HG03280 (cell line): ENCODE results near the gene ASPG.
"Not testable (repeated sequence)": the region's sequence is repeated elsewhere in the genome, so short reads cannot be mapped to it uniquely, and the experiment has no call there.

Source experiments
- ATAC-seq: cut with Tn5 transposase; IDR thresholded peaks from one replicate; pipeline ENCODE4 v1.9.1; 2021; ENCODE audit warnings: mild to moderate bottlenecking, moderate library complexity; ENCODE audit not compliant: unreplicated experiment

Gene ASPG

DNA sequence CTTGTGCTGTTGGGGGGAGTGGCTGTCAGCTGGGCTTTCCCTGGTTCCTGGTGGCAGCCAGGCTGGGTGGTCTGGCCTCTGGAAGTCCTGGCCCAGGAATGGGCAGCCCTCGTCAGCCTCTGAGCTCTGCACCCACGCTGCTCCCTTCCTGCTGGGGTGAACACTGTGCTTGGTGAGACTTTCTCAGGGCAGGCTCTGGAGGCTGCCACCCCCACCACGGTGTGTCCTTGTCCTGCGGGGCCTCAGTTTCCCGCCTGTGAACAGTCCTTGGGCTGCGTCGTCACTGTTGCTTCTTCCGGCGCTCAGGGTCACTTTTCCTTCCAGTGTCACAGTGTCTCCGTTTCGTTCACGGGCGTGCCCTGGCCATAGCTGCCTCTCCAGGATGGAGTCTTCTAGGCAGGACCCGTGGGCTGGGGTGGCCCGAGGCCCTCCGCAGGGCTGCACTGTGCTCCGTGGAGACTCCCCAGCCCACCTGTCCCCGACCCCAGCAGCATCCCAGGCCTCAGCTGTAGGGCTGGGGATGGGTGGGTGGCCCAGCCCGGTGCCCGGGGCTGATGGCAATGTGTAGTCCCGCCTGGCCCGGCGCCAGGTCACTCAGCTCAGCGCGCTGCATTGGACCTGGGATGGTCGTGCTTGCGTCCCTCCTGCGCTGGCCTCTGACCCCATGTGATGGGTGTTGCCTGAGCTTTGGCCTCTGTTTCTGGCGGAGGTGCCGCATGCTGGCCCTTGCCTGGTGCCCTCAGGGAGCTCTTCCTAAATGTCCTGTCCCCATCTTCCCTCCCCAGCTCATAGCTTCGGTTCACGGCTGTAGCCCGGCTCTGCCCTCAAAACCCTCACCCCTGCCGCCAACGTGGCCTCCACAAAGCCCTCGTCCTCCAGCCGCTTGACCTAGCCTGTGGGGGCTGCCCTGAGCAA is 59.7 kb downstream of the ASPG start:
- ATAC-seq = no peak

DNA sequence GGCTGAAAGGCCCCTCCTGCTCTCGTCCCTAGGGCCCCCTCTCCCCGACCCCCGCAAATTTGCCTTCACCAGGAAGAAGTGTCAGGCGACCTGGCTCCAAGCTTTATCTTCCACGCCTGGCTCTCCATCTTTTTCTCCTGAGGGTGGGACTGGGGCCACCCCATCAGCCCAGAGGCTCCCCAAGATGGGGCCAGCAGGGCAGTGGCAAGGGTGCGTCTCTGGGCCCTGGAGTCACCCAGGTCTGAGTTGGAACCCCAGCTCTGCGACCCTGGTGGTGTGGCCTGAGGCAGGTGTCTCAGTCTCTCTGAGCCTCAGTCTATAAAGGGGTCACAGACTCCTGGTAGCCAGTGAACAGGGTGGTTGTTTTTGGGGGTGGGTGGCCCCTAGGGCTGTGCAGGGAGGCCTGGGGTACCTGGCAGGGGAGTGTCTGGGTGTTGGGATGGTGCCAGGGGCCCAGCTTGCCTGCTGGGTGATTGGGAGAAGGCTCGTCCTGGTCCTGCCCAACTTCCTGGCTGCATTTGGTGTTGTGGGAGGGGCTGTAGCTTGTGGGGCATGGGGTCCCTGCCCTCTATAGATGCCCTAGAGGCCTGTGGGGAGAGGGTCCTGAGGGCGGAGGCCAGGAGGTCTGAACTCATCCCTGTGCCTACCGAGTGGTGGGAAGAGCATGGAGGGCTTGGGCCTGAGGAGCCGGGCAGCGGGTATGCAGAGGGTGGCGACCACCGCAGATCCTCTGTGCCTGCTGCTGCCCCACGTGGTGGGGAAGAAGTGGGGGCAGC is 60.5 kb downstream of the ASPG start:
- no peak for ATAC-seq

DNA sequence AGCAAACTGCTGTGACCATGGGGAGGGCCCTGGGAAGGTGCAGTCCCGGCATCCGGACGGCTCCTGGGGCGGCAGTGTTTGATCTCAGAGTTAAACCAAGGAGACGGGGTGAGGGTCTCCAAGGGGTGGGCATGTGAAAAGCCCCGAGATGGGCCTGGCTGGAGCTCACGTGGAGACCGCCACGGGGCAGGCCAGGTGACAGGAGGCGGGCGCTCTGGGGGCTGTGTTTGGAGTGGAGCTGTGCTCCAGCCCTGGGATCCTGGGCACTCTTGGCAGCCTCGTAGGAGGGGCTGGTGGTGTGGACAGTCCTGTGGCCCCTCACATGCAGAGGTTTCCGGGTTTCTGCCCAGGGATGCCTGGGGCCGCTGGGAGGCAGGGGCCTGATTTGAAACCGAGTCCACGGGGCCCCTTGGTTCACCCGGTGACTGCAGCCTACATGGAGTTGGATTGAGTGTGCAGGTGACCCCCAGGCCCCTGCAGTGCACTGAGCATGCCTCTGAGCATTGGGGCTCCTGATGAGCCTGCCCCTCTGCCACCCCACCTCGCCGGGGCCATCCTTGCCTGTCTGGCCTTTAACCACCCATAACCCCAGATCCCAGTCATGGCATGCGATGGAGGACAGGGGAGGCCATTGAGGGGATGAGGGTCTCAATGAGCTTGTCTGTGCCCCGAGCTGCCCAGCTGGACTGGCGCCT is 61.3 kb downstream of the ASPG start:
- ATAC-seq = no peak

DNA sequence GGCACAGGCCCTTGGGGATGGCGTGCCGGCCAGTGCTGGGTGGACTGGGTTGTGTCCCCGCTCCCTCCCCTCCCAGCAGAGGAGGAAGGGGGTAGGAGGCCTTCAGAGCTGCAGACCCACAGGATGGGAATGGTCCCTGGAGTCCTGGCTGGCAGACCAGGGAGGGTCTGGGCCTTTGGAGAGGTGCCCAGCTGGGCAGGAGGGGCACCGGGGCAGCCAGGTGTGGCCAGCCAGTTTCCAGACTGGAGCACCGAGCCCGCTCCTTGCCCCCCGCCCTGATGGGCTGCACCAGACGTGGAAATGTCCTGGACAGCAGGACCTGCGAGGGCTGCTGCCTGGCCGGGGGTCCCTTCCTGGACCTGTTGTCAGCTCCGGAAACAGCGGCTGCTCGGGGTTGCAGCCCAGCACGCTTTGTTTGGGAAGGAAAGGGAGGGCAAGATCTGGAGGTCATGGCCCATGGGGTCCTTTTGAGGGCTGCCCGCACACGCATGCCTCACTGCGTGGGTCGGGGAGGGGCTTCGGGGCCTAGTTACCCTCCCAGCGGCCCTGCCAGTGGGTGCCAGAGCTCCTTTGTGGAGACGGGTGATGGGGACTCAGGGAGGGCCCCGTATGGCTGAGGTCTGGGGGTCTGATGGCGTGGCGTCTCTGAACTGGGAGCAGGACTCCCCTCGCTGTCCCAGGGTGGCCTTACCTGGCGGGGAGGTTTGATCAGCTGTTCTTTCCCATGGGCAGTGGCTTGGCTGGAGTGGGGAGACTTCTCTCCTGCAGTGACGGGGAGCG is 62.0 kb downstream of the ASPG start:
- ATAC-seq = no peak

DNA sequence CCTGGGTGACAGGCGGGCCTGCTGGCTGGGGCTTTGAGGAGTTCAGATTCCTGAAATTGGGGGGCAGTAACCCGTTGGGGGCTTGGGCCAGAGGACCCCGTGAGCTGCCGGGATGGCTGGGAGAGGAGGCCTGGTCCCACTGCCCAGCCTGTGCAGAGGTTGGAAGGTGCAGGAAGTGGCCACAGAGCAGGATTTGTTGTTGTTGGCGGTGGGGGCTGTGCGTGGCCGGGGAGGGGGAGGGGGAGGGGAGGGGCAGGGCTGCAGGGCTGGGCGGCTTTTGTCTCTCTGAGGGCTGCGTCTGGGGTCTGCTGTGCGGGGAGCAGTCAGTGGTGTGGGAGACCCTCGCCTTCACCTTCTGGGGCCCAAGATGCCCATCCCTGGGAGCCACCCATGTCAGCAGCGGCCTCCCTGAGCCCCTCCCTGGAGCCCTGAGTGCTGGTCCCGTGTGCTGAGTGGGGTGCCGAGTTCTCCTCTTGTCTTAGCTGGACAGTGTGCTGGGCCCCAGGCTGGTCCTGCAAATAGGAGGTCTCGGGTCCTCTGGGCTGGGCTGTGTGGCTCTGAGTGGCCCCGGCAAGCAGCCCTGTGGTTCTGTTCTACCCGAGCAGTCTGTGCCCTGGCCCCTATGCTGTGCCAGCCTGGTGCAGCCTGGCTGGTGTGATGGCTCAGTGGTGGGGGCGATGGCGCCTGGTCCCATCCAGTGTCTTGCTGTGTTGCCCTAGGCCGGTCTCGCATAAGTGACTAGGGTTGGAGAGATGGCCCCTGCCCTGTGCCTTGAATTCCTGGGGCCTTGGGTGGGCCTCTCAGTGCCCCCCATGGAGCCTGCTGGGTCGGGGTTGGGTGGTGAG is 63.2 kb downstream of the ASPG start:
- ATAC-seq = no peak

DNA sequence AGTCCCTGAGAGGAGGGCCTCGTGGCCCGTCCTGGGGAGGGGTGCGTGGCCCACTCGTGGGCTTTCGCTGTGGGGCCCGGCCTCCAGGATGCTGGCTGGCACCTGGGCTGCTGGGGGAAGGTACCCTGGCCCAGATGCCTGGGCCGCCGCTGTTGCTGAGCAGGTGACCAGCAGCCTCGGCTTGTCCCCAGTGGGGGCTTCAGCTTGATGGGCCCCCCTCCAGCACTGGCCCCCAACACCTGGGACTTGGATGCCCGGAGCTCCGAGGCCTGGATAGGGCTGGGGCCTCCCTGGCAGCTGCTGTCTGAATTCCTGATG is 63.7 kb downstream of the ASPG start:
- no peak for ATAC-seq

DNA sequence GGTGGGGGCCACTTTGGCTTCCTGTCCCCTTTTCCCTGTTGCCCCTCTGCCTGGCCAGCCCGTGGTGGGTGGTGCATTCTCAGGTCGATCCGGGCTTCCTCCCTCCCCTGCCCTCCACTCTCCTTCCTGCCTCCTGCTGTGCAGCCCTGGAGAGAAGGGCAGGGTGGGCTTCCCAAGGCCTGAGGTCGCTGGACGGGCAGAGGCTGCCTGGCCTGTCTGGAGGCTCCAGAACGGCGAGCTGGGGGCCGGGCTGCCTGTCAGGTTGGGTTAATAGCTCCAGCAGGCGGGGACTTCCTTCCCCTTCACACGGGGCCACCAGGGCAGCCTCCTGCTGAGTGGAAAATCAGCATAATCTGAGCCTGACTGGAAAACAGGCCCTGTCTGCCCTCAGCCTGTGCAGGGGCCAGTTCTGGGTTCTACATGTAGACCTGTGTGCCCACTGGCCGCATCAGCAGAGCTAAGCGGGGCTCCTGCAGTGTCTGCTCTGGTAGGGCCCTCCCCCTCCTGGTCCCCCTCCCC is 64.2 kb downstream of the ASPG start:
- no peak for ATAC-seq

DNA sequence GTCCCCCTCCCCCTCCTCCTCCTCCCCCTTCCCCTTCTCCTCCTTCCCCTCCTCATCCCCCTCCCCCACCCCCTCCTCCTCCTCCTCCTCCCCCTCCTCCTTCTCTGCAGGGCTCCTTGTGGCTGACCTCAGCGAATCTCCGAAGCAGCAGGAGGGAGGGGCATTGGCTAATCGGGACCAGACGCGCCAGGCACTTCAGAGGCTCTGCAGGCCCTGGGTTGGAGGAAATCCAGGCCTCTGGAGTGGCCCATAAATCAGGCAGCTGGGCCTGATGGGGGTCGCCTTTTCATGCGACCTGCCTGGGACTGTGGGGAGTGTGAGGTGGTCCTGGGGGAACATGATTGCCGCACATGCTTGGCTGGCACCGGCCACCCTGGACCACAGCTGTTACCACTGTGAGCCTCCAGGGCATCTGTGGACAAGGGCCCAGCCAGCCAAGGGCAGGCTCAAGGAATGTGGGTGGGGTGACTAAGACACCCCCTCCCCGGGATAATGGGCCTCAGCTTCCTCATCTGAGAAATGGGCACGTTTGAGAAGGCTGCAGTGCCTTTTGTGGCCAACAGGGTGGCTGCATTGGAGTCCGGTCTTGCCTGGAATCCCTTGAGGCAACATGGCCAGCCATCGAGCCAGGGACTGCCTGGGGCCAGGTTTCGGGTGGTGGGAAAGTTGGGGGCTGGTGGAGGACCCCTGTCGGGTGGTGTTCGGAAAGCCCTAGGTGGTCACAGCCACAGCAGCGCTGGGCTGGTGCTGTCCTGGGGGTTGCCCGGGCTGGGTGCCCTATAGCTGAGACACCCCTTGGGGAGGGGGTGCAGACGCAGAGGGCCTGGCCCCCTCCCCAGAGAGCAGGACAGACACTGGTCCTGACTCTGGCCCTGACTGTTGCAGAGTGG is 64.9 kb downstream of the ASPG start:
- ATAC-seq = no peak

DNA sequence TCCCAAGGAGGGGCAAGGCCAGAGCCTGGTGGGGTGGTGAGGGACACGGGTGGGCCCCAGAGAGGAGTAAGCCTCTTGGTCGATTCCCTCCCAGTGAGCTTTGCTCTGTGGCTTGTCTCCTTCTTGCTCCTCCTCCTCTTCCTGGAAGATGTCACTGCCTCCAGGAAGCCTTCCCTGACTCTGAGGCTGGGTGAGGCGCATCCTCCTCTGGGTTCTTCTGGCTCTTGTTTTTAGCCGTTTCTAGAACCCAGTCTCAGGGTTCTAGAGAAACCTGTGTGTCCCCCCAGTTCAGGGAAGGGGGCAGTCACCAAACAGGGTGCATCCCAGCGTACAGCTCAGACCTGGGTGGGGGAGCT is 65.5 kb downstream of the ASPG start:
- no peak for ATAC-seq

DNA sequence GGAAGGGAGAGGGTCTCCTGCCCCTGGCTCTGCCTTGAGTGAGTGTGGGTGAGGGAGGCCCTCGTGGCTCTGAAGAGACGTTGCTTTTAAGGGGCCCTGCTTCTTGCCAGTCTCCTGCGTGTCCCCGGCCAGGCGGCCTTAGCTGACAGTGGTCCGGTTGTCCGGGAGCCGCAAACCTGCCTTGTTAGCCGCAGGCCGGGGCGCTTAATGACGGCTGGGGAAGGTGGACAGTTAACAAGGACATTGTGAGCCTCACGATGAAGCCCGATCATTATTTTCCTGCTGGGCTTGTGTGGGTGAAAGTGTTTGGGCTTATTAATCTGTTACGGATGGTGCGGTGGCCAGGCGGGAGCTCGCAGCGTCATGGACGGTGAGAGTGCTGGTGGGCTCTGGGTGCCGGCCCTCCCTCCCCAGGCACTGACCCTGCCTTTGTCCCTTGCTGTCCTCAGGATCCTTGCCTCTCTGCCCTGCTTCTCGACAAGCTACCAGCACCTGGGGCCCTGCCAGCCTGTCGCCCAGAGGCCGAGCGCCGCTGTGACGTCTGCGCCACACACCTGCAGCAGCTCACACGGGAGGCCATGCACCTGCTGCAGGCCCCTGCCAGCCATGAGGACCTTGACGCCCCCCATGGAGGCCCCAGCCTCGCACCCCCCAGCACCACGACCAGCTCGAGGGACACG is 66.2 kb downstream of the ASPG start:
- no peak for ATAC-seq

DNA sequence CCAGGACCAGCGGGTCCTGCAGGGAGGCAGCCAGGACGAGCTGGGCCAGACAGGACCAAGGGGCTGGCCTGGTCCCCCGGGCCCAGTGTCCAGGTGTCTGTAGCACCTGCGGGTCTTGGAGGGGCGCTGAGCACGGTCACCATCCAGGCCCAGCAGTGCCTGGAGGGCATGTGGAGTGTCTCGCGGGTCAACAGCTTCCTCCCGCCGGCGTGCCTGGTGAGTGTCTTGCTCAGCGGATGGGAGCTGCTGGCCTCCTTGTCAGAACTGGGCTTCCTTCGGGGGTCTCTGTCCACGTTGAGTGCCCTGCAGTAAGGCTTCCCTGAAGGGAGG is 66.7 kb downstream of the ASPG start:
- ATAC-seq = no peak

DNA sequence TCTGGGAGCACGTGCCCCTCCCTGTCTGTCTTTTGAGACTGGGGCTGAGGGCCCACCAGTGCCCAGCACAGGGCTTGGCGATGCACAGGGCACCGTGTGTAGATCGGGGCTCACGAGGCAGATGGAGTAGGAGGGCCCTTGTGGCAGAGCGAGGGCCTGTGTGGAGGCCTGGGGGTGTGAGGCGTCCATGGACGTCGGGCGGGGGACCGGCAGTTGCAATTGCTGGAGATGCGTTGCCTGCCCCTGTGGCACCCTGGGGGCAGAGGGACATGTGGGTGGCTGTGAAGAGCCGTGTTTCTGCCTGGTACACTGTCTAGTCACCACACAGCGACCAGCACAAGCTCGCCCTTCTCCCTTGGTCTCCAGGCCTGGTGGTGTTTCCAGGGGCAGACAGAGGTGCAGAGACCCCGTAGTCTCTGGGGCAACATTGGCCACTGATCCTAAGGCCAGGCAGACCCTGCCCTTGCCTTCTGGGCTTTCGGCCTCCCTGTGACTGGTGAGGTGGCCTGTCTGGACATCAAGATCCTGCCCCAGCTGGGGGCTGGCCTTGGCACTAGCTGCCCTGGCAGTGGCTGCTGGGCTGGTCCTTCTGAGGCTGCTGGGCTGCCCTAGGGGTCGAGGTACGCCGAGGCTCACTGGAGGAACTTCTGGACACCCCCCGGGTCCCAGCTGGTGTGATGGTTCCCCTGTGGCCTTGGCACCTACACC is 67.3 kb downstream of the ASPG start:
- ATAC-seq = no peak

DNA sequence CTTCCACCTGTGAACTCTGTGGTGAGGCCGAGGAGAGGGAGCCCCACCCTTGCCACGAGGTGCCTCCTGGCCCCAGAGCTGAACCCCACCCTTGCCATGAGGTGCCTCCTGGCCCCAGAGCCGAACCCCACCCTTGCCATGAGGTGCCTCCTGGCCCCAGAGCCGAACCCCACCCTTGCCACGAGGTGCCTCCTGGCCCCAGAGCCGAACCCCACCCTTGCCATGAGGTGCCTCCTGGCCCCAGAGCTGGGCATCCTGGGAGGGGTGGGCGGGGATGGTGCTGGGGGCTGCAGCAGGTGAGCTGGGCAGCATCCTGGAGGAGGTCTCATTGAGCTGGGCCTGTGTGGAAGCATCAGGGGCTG is 67.9 kb downstream of the ASPG start:
- not testable (repeated sequence) for ATAC-seq

DNA sequence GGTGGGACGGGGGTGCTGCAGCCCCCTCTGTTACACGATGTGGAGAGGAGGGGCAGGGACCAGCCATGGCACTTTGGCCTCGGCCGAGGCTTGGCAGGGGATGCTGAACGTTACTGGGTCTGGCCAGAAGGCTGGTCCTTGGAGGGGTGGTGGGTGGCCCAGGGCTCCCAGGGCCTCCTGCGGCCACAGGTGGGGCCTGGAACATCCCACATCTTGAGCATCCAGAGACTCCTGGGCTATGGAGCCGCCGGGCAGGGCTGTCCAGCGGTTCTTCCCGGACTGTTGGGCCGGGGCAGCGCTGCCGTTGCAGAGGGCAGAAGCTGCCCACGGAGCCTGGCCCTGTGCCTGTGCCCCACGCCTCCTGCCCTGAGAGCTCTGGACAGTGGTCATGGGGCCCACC is 68.7 kb downstream of the ASPG start:
- ATAC-seq = no peak

DNA sequence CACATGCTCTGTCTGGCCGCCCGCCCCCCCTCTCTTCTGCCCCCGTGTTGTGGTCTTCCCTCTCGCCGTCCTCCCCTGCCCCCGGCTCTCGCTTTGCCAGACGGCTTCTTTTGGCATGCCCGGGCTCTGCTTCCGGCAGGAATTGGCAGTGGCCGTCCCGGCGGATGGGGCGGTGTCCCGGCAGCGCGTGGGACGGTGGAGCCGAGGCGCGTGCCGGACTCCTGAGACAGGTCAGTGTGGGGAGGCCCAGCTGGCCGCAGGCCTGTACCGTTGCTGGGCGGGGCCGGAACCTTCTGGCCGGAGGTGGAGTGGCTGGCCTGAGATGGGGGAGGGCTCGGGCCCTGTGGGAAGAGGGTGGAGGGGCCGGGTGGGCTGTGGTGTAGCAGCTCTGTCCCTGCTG is 70.0 kb downstream of the ASPG start:
- no peak for ATAC-seq

DNA sequence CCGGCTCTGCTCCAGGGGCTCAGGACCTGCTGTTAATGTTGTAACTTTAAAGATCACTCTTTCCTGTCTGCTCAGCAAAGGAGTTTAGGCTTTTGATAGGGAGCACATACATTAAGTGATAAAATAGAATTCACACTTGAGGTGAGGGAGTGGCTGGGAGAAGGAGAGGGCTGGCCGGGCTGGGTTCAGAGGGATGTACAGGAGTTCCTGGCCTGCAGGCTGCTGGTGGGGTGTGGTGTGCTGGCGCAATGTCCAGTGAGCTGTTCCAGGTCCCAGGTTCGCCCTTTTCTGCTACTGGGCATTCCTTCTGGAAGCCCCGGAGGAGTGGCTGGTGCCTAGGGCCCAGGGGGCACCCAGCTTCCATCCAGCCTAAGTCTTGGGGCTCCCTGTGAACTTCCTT is 70.6 kb downstream of the ASPG start:
- no peak for ATAC-seq

DNA sequence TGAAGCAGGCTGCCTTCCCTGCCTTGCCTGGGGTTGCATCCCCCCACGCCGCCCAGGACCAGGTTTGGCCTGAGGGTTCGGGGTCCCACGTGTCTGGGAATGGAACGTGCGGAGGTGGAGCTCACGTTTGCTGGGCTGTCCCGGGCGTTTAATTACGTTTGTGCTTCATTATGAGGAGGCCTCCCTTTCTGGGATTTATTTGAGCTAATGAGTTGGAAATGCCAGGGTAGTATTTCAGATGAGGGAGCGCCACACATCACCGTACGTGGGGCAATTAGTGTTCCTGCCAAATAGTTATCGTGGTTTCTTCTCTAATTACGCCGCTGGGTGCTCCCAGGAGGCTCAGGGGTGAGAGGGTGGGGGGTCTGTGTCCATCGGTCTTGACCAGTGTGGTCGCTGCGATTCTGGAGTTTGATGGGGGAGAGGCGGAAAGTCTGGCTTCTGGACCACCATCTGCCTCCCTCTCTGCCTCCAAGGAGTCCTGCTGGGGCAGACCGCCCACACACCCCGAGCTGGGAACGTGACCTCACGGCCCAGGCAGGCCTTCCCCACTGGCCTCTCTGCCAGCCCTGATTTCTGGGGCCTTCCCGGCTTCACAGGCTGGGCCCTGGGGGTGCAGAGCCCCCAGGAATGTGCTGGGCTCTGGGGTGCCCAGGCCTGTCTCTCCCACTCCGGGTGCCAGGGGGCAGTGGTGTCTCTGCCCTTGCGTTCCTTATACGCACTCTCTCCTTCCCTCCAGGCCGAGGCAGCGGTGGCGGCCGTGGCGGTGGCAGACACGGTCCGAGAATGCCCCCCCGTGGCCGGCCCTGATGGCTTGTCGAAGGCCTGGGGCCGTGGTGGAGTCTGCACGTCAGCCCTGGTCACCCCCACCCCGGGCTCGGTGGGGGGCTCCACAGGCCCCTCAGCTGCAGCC is 71.8 kb downstream of the ASPG start:
- ATAC-seq = no peak
